ENCODE measurements around the gene SERPINA12. TPM values are rescaled to one million over a fixed set of nuclear protein-coding genes. Genes with fewer than 3 reads are reported as not detected.

Gene SERPINA12
- total RNA-seq, 1 experiment from 2014 or later, result not detected

GRCh38 chr14:94481468-94482131 lies 27.7 kb downstream of the SERPINA12 start:
- H2BK20ac ChIP-seq (ENCODE audit: low read depth, low read length, poor library complexity, severe bottlenecking), result no peak overlapping the region
- H4K20me1 ChIP-seq (ENCODE audit: control insufficient read depth, insufficient read depth, insufficient read length), result no peaks in the 10 kb centered on the region
- H3K9me3 ChIP-seq (ENCODE audit: control insufficient read depth, low read depth, low read length), result no peaks in the 10 kb centered on the region
- H4K5ac ChIP-seq (ENCODE audit: insufficient read length, low read depth, low read length), result no peak overlapping the region
- H3K79me1 ChIP-seq (ENCODE audit: insufficient read depth, low read depth, low read length, poor library complexity, severe bottlenecking), result no peaks in the 10 kb centered on the region
- no peak overlapping the region for H3K4ac ChIP-seq (ENCODE audit: low read depth, low read length)
- no peak overlapping the region for H2BK12ac ChIP-seq (ENCODE audit: insufficient read length, low read depth, low read length)
- no peak overlapping the region for H2BK15ac ChIP-seq (ENCODE audit: low read depth, low read length)
- DNase-seq, result no peak
- Mint-ChIP-seq H3K4me3 (no peak overlapping the region), H3K36me3 (ENCODE audit: insufficient read depth in 1 of 3, low read depth in 3 of 3) (peaks cover 3 to 18% (median 10%) of the 10 kb centered on the region in 3 experiments; a peak in 5 of 7 replicates), H3K27me3 (ENCODE audit: low read depth) (peaks cover 3% of the 10 kb centered on the region; the same call in 1 of the 2 replicates), H3K9me3 (peaks cover 22 to 23% of the 10 kb centered on the region in 2 experiments), H3K4me1 (peaks cover 4 to 9% of the 10 kb centered on the region in 2 experiments), H3K27ac (no peak overlapping the region)
- H2AFZ ChIP-seq (ENCODE audit: low read length), result no peak overlapping the region
- H3T11ph ChIP-seq (ENCODE audit: low read length), result no peak overlapping the region
- H4K8ac ChIP-seq (replicated peaks; ENCODE audit: insufficient read length, low read depth, low read length), result no peak overlapping the region
- TF ChIP-seq CTCF (conservative IDR thresholded peaks at IDR 0.05), result no peak
- H2BK5ac ChIP-seq (ENCODE audit: insufficient read length, low read length), result no peak overlapping the region
- H3K18ac ChIP-seq (ENCODE audit: insufficient read length, low read depth, low read length), result no peak overlapping the region
- no peaks in the 10 kb centered on the region for H3K27me3 ChIP-seq (ENCODE audit: insufficient read depth, low read length)
- H3K14ac ChIP-seq (ENCODE audit: insufficient read depth, low read length), result no peak overlapping the region
- H2BK120ac ChIP-seq (ENCODE audit: low read depth, low read length, poor library complexity, severe bottlenecking), result no peak overlapping the region
- no peak overlapping the region for H3K27ac ChIP-seq (ENCODE audit: insufficient read length, low read depth, low read length)
- H2AK5ac ChIP-seq (ENCODE audit: insufficient read length, low read length), result no peak overlapping the region
- H4K91ac ChIP-seq (ENCODE audit: insufficient read length, low read depth, low read length), result no peak overlapping the region
- H3K4me2 ChIP-seq (ENCODE audit: insufficient read depth, insufficient read length, low read length), result no peak overlapping the region
- H3K56ac ChIP-seq (ENCODE audit: insufficient read length, low read depth, low read length), result no peak overlapping the region
- no CpG with 5 or more reads among the region's 5 CpGs for WGBS (ENCODE audit: extremely low coverage, insufficient read length, low lambda C conversion rate)
- no peak overlapping the region for H3K9ac ChIP-seq (ENCODE audit: extremely low read depth, insufficient read length, low read length)
- H3K23ac ChIP-seq (ENCODE audit: insufficient read length, low read depth, low read length), result no peak overlapping the region
- no peaks in the 10 kb centered on the region for H3K79me2 ChIP-seq (ENCODE audit: insufficient read depth, low read length)
- no peaks in the 10 kb centered on the region for H3K23me2 ChIP-seq (ENCODE audit: insufficient read length, low read depth, low read length, poor library complexity, severe bottlenecking)
- no peaks in the 10 kb centered on the region; the same call in 1 of the 2 replicates for H3K4me1 ChIP-seq (ENCODE audit: insufficient read depth, low read length)

All from H9 (cell line).